Neural cell (in vitro differentiated cells): ENCODE data around the gene RASGRP4.

Source experiments
- EP300 ChIP-seq: fragments of 450-650 bp; conservative IDR thresholded peaks from 2 replicates; pipeline ENCODE4 v1.6.1; 2014; ENCODE audit warnings: antibody characterized with exemption, mild to moderate bottlenecking, moderate library complexity; ENCODE audit not compliant: poor library complexity, severe bottlenecking
- EZH2 ChIP-seq: fragments of 200-600, 300-800 bp; shearing (Covaris generic), sonication (generic); IDR thresholded peaks from 2 replicates; pipeline ENCODE4 v1.6.1; 2014; ENCODE audit warnings: antibody characterized with exemption, low read length, borderline replicate concordance, mild to moderate bottlenecking; ENCODE audit not compliant: insufficient read depth, poor library complexity, severe bottlenecking
- POLR2AphosphoS5 ChIP-seq: IDR thresholded peaks from 2 replicates; pipeline ENCODE4 v1.6.1; 2012
- RAD21 ChIP-seq: fragments of 450-650 bp; conservative IDR thresholded peaks from 2 replicates; pipeline ENCODE4 v1.6.1; 2014; ENCODE audit warnings: antibody characterized with exemption, mild to moderate bottlenecking, moderate library complexity
- TAF1 ChIP-seq: IDR thresholded peaks from 2 replicates; pipeline ENCODE4 v1.6.1; 2012; ENCODE audit warnings: low read depth
- TF ChIP-seq, protein P1 (sequence below): fragments of 450-650 bp; IDR thresholded peaks from 2 replicates; pipeline ENCODE4 v1.5.1; 2014; ENCODE audit warnings: antibody characterized with exemption, mild to moderate bottlenecking, moderate library complexity; ENCODE audit not compliant: poor library complexity, severe bottlenecking

DNA sequence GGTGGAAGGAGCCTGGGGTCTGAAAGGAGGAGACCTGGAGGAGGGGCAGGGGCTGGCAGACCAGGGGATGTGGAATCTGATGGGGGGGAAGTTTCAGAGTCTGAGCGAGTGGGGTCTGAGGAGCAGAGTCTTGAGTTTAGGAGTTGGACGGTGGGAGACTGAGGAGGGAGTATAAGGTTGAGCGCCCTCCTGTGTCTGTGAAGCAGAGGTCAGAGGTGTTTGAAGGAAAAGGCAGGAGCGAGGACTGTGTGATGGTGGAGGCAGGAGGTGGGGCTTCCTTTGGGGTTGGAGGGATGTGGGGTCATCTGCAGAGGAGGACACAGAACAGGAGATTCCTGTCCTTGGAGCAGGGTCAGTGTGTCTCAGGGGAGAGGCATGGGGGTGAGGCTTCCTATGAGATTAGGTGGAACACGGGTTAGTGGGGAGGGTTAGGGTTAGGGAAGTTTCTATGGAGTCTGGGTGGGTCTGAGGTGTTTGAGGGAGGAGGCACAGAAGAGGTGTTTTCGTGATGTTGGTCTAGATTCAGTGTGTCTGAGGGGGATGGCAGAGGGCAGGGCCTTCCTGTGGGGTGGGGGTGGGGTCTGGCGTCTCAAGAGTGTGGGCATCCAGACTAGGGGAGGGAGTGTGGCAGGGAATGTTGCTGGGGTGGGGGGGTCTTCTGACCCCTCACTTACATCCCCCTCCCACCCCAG is 15.8 kb upstream of the RASGRP4 start:
- TF ChIP-seq, protein P1, sequence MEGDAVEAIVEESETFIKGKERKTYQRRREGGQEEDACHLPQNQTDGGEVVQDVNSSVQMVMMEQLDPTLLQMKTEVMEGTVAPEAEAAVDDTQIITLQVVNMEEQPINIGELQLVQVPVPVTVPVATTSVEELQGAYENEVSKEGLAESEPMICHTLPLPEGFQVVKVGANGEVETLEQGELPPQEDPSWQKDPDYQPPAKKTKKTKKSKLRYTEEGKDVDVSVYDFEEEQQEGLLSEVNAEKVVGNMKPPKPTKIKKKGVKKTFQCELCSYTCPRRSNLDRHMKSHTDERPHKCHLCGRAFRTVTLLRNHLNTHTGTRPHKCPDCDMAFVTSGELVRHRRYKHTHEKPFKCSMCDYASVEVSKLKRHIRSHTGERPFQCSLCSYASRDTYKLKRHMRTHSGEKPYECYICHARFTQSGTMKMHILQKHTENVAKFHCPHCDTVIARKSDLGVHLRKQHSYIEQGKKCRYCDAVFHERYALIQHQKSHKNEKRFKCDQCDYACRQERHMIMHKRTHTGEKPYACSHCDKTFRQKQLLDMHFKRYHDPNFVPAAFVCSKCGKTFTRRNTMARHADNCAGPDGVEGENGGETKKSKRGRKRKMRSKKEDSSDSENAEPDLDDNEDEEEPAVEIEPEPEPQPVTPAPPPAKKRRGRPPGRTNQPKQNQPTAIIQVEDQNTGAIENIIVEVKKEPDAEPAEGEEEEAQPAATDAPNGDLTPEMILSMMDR: no peak
- TF ChIP-seq EZH2 (no peak), EP300 (no peak), TAF1 (no peak), RAD21 (no peak), POLR2AphosphoS5 (no peak)
